GM19324 (cell line): Measurements from ENCODE around the gene FASN.

Source experiments
- ATAC-seq: cut with Tn5 transposase; IDR thresholded peaks from one replicate; pipeline ENCODE4 v1.9.1; 2021; ENCODE audit warnings: mild to moderate bottlenecking, moderate library complexity; ENCODE audit not compliant: unreplicated experiment, low FRiP score

FASN gene

DNA sequence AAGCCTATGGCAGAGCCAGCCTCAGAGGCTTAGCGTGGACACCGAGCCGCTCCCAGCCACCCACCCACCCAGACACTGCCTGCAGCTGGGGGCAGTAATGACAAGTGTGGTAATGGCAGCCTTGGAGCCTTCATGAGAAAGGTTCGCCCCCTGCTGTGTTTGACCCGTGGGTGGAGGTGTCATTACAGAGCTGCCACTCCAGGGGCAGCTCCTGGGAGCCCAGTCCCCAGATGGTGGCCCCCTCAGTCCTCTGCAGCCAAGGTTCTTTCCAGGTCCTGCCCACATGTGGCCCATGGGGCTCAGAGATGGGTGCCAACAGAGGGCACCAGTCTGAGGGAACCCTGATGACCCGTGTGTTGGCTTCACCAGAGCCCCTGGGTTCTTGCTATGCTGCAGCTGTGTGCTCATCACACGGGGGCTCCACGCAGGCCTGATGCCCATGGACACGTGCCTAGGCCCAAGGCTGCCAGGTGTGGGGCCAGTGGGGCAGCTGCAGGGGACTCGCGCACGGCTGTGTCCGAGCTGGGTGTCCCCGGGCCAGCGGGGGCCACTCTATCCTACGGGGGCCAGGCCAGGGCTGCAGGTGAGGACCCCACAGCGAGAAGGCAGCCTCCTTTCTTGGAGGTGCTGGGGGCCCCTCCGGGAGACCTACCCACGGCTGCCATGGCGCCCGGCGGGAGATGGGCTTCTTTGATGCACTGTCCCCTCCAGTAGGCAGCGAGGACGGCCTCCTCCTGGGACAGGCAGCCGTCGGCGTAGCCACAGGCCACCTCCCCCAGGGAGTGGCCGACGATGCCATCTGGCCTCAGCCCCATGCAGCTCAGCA, 8.1 kb downstream of the FASN start:
- ATAC-seq: no peak

DNA sequence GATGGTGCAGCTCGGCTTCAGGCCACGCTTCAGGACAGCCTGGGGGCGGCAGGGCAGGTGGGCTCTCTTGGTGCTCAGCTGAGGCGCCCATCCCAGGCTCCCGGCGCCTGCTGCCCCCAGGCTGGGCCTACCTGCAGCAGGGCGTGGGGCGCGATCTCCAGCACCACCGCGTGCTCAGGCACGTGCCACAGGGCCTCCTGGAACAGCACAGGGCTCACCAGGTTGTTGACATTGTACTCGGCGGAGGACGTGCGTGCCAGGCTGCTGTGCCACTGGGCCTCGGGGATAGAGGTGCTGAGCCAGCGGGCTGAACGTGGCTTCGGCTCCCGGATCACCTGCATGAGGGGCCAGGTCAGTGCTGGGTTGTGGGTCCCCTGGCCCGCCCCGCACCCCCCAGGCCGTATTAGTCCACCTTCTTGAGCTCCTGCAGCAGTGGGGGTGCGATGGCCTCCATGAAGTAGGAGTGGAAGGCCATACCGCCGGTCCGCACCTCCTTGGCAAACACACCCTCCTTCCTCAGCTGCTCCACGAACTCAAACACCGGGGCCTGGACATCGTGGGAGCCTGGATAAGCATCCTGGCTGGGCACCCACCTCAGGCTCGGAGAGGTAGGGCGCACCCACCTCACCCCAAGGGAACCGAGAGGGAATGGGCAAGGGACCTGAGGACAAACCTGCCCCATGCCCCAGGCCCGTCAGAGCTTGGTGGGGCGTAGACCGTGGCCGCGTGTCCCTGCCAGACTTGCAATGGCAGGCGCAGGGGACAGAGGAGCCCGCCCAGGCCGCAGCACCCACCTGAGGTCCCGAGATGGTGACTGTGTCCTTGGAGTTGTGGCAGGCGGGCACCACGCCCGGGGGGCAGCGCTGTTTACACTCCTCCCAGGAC, 9.0 kb downstream of the FASN start:
- no peak for ATAC-seq

DNA sequence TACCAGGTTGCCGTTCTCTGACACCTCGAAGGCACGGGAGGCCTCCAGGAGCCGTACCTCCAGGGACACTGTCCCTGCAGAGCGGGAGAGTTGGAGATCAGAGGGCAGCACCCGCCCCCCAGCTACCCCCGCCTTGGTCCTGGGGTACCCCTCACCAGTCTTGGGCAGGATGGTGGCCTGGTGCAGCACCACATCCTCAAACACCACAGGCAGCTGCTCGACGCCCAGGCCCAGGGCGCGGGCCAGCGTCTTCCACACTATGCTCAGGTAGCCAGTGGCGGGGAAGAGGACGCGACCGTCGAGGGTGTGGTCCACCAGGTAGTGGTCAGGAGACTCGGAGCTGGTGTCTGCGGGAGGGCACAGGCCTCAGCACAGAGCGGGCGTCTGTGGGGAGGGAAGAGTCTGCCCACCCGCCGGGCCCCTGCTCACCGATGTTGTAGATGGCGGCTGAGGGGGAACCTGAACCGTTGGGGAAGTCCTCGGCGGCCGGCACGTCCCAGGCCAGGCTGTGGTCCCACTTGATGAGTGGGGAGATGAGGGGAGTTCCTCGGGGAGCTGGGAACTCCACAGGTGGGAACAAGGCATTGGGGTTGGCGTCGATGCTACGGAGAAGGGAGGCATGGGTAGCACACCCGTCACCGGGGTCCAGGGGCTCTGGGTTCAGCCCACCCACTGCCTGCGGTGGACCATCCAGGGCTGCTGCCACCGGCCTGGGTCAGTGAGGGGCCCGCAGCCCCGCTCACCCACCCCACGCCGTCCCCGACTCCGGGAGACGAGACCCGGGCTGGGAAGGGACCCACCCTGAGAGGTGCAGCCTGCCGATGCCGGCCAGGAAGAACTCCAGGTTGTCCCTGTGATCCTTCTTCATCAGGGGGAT, 9.8 kb downstream of the FASN start:
- ATAC-seq: no peak

DNA sequence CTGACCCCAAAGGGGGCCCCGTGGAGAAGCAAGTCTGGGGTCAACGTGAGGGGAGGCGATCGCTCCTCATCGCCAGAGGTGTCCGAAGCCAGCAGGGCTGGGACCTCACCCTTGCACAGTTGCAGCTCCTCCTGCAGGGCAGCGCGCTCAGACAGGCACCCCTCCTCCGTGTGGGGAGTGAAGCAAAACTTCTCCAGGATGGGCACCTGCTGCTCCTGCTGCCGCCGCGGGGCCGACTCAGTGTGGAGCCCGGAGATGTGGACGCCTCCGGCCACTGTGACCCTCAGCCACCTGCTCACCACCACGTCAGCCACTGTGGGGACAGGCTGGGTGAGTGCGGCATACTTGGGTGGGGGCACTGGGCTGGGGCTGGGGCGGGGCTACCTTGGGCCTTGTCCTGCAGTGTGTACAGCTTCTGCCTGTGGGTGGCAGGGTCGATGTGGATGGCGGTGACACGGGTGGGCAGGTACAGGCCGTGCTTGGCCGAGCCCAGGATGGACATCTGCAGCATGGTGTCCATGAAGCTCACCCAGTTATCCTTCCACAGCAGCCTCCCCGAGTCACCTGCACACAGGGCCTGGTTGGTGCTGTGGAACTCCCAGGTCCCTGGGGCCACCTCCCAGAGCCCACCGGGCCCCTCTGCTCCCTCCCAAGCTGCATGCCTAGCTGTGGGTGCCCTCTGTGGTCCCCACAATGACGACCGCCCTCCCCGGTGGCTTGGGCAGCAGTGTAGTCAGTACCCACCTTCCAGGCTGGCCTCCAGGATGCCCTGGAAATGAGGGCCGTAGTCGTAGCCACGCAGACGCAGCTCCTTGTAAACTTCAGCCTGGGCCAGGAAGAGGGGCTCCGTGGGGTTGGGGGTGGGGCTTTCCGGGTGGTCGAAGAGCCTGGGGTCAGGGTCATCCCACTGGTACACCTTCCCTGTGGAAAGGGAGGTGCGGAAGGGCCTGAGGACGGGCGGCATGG, 10.8 kb downstream of the FASN start:
- no peak for ATAC-seq

DNA sequence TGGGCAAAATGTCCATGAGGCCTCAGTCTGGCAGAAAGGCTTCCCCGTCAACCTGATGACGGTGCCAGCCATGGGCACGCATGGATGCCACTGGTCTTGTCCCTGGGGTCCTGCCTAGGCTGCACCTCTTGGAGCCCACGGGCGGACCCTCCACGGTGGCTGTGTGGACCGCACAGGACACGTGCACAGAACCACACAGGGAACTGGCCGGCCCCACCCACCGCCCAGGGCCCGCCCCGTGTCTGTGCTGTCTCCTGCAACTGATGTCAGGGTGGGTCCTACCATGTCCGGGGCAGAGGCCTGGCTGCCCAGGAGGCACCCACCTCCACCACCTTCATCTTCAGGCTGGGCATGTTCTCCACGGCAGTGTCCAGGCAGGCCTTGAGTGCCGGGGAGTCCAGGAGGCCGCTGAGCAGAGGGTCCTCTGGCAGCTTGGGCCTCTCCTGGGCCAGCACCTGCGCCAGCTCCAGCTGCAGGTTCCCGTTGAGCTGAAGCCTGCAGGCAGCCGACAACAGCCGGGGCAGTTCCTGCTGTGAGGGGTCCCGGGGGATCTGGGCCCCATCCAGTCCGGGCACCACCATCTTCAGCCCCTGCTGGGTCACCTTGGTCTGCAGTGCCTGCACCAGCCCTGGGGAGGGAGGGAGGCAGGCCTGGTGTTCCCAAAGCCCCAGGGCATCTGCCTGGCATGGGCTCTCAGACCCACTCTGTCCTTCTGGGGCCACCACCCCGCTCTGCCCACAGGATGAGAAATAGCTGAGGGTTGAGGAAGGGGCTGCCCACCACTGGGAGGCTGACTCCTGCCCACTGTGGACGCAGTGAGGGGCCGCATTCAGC, 11.9 kb downstream of the FASN start:
- ATAC-seq: no peak

DNA sequence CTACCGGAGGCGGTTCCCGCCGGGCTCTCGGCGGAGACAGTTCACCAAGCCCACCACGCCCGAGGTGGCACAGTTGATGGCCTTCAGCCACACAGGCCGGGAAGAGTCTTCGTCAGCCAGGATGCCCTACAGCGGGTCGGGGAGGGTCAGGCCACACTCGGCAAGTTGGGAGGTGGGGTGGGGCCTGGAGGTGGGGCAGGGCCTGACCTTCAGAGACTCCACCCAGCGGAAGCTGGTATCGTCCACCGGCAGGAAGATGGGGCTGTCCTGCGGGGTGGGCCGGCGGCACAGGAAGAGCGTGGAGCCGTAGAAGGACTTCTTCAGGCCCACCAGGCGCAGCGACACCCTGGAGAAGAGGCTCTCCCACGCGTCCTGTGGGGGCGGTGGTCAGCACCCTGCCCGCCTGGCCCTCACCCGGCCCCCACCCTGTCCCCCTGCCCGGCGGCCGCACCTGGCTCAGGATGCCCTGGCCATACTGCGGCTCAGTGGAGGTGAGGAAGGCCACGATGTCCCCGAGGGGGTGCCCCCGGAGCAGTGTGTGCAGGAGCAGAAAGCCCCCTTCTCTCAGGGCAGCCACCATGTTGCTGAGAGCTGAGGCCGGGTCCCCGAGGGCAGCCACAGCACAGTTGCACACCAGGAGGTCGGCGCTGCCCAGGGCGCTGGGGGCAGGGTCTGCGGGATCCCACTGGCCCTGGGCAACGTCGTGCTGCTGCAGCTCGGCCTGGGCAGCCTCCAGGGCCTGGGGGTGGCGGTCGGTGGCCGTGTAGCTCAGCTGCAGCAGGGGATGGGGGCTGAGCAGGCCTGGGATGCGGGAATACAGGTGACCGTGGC, 12.8 kb downstream of the FASN start:
- no peak for ATAC-seq

DNA sequence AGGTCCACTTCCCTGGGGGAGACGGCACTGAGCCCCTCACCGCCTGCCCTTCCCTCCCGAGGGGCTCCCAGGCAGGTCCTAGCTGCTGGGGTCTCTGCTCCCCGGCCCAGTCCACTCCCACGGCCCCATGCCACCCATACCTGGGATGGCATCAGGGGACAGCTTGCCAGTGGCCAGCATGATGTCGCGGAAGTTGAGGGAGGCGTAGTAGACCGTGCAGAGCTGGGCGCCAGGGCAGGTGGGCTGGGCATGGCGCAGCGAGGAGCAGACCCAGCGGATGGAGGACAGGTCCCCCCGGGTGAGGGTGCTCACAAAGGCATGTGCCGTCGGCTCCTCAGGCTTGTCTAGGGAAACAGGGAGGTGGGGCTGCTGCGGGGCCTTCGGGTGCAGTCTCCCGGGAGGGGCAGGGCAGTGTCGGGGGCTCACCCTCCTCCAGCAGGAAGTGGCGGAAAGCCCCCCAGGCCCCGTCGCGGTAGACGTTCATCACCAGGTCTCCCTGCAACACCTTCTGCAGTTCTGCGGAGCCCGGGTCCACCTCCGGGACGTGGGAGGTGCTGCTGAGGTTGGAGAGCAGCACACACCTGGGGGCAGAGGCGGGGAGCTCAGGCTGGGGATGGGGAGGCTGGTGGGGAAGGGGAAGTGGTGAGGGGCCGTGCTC, 13.5 kb downstream of the FASN start:
- ATAC-seq: no peak

DNA sequence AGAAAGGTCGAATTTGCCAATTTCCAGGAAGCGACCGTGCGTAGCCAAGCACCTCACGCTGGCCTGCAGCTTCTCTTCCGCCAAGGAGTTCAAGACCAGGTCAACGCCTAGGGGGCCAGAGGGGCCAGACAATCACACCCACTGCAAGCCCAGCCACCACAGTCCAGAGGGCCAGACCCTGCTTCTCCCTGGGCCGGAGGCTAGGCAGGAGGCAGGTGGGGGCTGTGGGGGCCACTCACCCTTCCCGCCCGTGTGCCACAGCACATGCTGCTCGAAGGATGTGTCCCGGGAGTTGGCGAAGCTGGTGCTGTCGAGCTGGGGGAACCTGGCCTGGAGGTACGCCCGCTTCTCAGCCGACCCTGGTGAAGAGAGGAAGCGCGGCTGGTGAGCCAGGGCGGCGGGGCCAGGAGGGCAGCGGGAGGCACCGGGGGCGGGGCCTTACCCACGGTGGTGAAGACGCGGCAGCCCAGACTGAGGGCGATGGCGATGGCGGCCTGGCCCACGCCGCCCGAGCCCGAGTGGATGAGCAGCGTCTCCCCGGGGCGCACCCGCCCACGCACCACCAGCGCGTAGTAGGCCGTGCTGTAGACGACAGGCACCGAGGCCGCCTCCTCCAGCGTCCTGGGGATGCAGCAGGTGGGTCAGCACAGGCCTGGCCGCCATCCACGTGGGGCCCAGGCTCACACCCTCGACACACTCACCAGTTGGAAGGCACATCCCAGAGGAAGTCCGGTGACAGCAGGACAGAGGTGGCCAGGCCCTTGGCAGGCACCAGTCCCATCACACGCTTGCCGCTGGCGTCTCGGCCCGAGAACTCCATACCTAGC, 14.3 kb downstream of the FASN start:
- no peak for ATAC-seq

DNA sequence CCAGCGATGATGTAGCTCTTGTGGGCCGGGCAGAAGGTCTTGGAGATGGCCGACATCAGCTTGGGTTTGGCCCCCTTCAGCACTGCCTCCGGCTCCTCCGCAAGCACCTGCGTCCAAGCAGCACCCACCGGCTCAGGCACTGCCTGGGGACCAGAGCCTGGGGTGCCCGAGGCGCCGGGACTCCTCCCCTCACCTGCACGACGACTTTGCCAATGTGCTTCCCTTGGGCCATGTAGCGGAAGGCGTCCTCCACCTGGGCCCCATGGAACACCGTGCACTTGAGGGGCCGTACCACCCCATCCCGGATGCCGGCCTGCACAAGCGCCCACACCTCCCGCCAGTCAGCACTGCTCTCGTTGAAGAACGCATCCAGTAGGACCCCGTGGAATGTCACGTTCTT, 15.0 kb downstream of the FASN start:
- ATAC-seq: no peak

DNA sequence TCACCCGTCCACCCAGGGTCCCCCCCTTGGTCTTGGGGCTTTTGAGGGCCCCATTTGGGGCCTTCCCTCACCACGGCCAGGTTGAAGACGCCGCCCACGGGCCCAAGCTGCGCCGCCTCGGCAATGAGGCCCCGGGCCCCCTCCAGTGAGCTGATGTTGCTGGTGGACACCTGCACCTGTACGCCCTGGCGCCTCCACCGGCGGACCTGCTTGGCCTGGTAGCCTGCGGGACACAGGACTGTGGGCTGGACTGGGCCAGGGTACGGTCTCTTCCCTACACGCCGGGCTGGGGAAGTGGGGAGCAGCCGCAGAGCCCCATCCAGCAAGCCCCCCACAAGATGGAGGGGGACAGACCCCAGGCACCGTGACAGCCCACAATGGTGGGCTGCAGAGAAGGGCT, 15.6 kb downstream of the FASN start:
- no peak for ATAC-seq

DNA sequence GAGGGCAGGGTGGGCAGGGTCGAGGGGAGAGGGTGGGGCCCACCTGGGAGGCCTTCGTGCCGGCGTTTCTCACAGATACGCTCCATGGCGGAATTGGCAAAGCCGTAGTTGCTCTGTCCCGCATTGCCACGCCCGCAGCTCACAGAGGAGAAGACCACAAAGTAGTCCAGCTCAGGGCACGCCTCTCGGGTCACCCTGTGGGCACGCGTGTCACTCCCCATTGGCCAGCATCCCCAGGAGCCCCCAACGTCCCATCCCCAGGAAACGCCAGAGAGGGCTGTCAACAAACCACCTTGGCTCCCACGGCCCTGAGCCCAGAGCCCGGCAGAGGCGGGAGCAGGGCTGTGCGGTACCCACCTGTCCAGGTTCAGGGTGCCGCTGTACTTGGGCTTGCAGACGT, 16.1 kb downstream of the FASN start:
- ATAC-seq: no peak

DNA sequence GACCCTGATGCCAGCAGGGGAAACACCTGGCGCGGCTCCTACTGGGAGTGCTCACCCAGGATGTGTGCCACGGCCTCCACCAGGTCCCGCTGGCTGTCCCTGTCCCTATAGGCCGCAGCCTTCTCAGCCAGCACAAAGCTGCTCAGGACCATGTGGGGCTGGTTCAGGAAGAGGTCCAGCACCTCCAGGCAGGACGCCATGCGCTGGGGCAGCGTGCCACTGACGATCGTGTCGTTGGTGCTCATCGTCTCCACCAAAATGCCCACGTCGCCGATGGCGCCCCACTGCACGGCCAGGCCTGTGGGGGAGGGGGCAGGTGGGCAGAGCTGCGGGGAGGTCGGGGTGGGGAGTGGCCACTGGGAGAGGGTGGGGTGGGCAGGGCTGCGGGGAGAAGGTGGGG, 16.5 kb downstream of the FASN start:
- ATAC-seq: no peak

DNA sequence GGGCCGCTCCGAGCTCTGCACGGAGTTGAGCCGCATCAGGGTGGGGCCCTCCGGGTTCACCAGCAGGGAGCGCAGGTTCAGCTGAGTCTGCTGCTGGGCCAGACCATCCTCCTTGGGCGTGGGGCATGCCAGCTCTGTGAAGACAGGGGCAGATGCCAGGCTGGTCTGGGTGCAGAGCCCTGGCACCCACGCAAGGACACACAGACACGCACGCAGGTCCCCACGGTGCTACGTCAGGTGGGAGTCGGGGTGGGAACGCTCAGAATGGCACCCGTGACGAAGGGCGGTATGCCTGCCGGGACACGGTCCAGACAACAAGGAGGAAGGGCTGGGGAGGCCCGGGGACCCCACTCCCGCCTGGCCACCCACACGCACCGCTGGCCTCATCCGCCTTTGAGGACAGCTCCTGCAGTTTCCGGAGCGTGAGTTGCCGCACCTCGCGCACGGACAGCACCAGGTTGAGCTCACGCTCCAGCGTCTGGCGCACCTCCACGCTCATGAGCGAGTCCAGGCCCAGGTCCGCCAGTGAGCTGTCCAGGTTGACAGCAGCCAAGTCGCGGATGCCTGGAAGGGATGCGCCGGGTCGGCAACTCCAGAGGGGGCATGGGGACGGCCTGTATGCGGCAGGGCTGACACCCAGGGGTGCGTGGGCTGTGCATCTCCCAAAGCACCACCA, 17.1 kb downstream of the FASN start:
- ATAC-seq: no peak

DNA sequence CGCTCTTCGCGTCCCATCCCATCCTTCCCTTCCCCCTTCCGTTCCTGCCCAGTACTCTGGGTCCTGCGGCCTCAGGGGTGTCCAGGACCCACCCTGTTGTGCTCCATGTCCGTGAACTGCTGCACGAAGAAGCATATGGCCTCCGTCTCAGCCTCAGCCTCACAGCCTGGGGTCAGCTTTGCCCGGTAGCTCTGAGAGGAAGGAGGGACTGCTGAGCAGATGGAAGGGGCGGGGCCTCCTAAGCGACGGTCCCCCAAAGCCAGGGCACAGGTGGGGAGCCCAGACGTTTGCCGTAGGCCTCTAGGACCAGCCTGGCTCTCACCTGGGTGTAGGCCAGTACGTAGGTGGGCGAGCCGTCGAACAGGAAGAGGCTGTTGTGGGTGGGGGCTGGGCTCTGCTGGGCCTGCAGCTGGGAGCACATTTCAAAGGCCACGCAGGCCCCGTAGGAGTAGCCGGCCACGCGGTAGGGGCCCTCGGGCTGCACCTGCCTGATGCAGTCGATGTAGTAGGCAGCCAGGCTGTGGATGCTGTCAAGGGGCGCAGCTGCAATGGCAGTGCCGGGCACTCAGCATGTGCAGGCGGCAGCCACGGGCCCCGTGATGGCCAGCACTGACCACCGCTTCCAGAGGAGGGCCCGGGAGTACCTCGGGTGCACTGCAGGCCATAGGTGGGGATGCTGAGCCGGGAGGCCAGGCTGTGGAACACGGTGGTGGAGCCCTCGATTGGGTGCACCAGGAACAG, 17.8 kb downstream of the FASN start:
- ATAC-seq: no peak

DNA sequence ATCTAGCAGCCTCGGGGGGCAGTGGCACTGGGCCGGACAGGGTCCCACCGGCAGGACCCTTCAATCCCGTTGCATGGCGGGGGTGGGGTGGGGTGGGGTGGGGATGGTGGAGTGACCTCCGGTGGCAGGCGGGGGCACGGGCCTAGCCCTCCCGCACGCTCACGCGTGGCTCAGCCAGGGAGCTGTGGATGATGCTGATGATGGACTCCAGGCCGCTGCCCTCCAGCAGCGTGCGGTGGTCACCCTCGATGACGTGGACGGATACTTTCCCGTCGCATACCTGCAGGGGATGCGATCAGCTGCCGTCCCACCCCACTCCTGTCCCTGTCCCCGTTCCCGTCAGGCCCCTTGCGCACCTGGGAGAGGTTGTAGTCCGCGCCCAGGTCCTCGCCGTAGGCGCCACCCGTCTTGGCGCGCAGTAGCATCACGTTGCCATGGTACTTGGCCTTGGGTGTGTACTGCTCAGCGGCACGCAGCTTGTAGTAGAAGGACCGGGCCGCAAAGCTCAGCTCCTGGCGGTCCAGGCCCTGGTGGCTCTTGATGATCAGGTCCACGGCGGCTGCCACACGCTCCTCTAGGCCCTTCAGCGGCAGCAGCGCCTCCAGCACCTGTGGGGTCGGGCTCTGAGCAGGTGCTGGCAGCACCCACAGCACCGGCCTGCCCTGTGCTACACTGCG, 18.9 kb downstream of the FASN start:
- ATAC-seq: no peak
